ENCODE results near the gene STX17.

Gene STX17

GRCh38 chr9:99907208-99907532, 716 bp downstream of the STX17 start:
- DNase-seq (ENCODE audit: low spot score) = no peak

GRCh38 chr9:99911600-99911999, 5.1 kb downstream of the STX17 start:
- no peak for DNase-seq (ENCODE audit: low spot score)

- no peak for DNase-seq (ENCODE audit: low spot score)
These were observed 10.2 kb downstream of the STX17 start for GRCh38 chr9:99916650-99917049.

GRCh38 chr9:99918134-99918533, 11.7 kb downstream of the STX17 start:
- DNase-seq (ENCODE audit: low spot score) = no peak

GRCh38 chr9:99919930-99920329, 13.5 kb downstream of the STX17 start:
- DNase-seq (ENCODE audit: low spot score) = no peak

- no peak for DNase-seq (ENCODE audit: low spot score)
These were observed 15.6 kb downstream of the STX17 start for GRCh38 chr9:99921875-99922710.

- DNase-seq (ENCODE audit: low spot score) = no peak
These were observed 16.2 kb downstream of the STX17 start for GRCh38 chr9:99922711-99923030.

GRCh38 chr9:99925541-99925940, 19.1 kb downstream of the STX17 start:
- no peak for DNase-seq (ENCODE audit: low spot score)

- DNase-seq (ENCODE audit: low spot score) = no peak
These were observed 23.2 kb downstream of the STX17 start for GRCh38 chr9:99929652-99930051.

GRCh38 chr9:99931155-99931840, 24.8 kb downstream of the STX17 start:
- DNase-seq (ENCODE audit: low spot score) = no peak

GRCh38 chr9:99936947-99937587, 30.6 kb downstream of the STX17 start:
- no peak for DNase-seq (ENCODE audit: low spot score)

- DNase-seq (ENCODE audit: low spot score) = no peak
These were observed 40.9 kb downstream of the STX17 start for GRCh38 chr9:99947395-99947794.

GRCh38 chr9:99948482-99948881, 42.0 kb downstream of the STX17 start:
- no peak for DNase-seq (ENCODE audit: low spot score)

- no peak for DNase-seq (ENCODE audit: low spot score)
These were observed 42.4 kb downstream of the STX17 start for GRCh38 chr9:99948896-99949295.

GRCh38 chr9:99953861-99954507, 47.5 kb downstream of the STX17 start:
- no peak for DNase-seq (ENCODE audit: low spot score)

- no peak for DNase-seq (ENCODE audit: low spot score)
These were observed 48.4 kb downstream of the STX17 start for GRCh38 chr9:99954819-99955218.

GRCh38 chr9:99955606-99956005, 49.2 kb downstream of the STX17 start:
- no peak for DNase-seq (ENCODE audit: low spot score)

GRCh38 chr9:99962680-99963261, 56.3 kb downstream of the STX17 start:
- no peak for DNase-seq (ENCODE audit: low spot score)

GRCh38 chr9:99964336-99964735, 57.9 kb downstream of the STX17 start:
- no peak for DNase-seq (ENCODE audit: low spot score)

GRCh38 chr9:99966001-99966400, 59.5 kb downstream of the STX17 start:
- DNase-seq (ENCODE audit: low spot score) = no peak

- no peak for DNase-seq (ENCODE audit: low spot score)
These were observed 60.3 kb downstream of the STX17 start for GRCh38 chr9:99966716-99967115.

- no peak for DNase-seq (ENCODE audit: low spot score)
These were observed 61.0 kb downstream of the STX17 start for GRCh38 chr9:99967457-99967856.

Data from CD4-positive, alpha-beta T cell treated with Interleukin-6 at 100 ng/mL for 8 hours (primary cell).